Psoas muscle (tissue), 8 donors: ENCODE measurements around the gene ZFC3H1. TPM values are rescaled to one million over a fixed set of nuclear protein-coding genes. Genes with fewer than 3 reads are reported as not detected.

ENCODE experiments used
- ATAC-seq, 4 donors: fragments of 200-7000 bp; cut with Tn5 transposase; one replicate each; pipeline ENCODE4 v1.9.1; 2020; ENCODE audit warnings: moderate library complexity in 3 of 4, mild to moderate bottlenecking in 2 of 4
- DNase-seq, 2 donors: peaks; one replicate each; pipeline ENCODE4 v3.0.0-alpha.2; 2020
- H3K27ac ChIP-seq: fragments of 200-600 bp; one replicate; pipeline ENCODE4 v1.8.0; 2022
- H3K27me3 ChIP-seq, 3 donors: fragments of 200-600 bp in 1 of 3; one replicate each; pipeline versions ENCODE4 v1.6.1 to v1.8.0; 2013 to 2022; ENCODE audit warnings: low read length in 2 of 3, mild to moderate bottlenecking in 2 of 3, moderate library complexity in 1 of 3; ENCODE audit not compliant: insufficient read depth in 3 of 3
- H3K36me3 ChIP-seq, 2 donors: fragments of 200-600 bp in 1 of 2; one replicate each; pipeline versions ENCODE4 v1.6.1 to v1.8.0; 2013 to 2022; ENCODE audit warnings: low read depth in 1 of 2, mild to moderate bottlenecking in 1 of 2, moderate library complexity in 1 of 2; ENCODE audit not compliant: insufficient read depth in 1 of 2
- H3K4me1 ChIP-seq: fragments of 200-600 bp; one replicate; pipeline ENCODE4 v1.8.0; 2022
- H3K4me3 ChIP-seq: fragments of 200-600 bp; one replicate; pipeline ENCODE4 v1.8.0; 2022; ENCODE audit warnings: mild to moderate bottlenecking
- H3K9me3 ChIP-seq: fragments of 200-600 bp; one replicate; pipeline ENCODE4 v1.8.0; 2022
- WGBS, 3 donors: extraction: QIAGEN DNeasy Blood & Tissue Kit; methylation state at CpG; one replicate each; pipeline versions ENCODE4 v1.1.6 to v1.1.7; 2013; 5-methylcytosine and 5-hydroxymethylcytosine counted together
- intact Hi-C, 2 donors: fragments of 100-400 bp; cut with DNase I; formaldehyde crosslinking; loops; one replicate each; pipeline versions ENCODE4 v1.11.0 to v1.14.2; 2022
- polyA plus RNA-seq, 3 donors: library from polyadenylated mRNA; stranded (reverse); fragments of 200-250 nt; gene quantifications; one replicate each; pipeline ENCODE4 v1.2.3, GENCODE V29; 2013
- total RNA-seq, 4 donors: library from RNA; stranded (reverse); fragmentation: NEBNext Ultra II Directional in 2 of 4; extraction: Animal tissue kit (Norgen Biotek cat#: 25700) in 2 of 4; gene quantifications; one replicate each; pipeline versions ENCODE4 v1.2.1 to v1.2.4, GENCODE V29; 2021 to 2023
- TF ChIP-seq, protein P1 (sequence below): fragments of 200-600 bp; IDR thresholded peaks from one replicate; pipeline ENCODE4 v1.8.0; 2022; ENCODE audit warnings: antibody characterized with exemption
- donor health status: healthy with polysubstance abuse.
- donor health status: DM: no; HTN: no; CAD: no; lungs with moderate emphysema.
- donor health status: Bipolar disorder and iron deficiency.
- donor health status: healthy.
- donor health status: DM: yes; HTN: yes; CAD: no.
- donor health status: DM: no; HTN: no; CAD: no.
- donor health status: DM: no; HTN: no; CAD: no.
- donor health status: DM: yes; HTN: yes; CAD: no.

The ZFC3H1 gene
- total and polyA plus RNA-seq, 7 donors = 5.5 to 18.1 (median 13.0) TPM

- Histone ChIP-seq H3K27me3 (no peaks in the 10 kb centered on the region), H3K9me3 (no peaks in the 10 kb centered on the region), H3K4me3 (no peak overlapping the region), H3K36me3 (no peaks in the 10 kb centered on the region), H3K27ac (no peak overlapping the region), H3K4me1 (no peaks in the 10 kb centered on the region)
- no peak for ATAC-seq
- TF ChIP-seq, protein P1, sequence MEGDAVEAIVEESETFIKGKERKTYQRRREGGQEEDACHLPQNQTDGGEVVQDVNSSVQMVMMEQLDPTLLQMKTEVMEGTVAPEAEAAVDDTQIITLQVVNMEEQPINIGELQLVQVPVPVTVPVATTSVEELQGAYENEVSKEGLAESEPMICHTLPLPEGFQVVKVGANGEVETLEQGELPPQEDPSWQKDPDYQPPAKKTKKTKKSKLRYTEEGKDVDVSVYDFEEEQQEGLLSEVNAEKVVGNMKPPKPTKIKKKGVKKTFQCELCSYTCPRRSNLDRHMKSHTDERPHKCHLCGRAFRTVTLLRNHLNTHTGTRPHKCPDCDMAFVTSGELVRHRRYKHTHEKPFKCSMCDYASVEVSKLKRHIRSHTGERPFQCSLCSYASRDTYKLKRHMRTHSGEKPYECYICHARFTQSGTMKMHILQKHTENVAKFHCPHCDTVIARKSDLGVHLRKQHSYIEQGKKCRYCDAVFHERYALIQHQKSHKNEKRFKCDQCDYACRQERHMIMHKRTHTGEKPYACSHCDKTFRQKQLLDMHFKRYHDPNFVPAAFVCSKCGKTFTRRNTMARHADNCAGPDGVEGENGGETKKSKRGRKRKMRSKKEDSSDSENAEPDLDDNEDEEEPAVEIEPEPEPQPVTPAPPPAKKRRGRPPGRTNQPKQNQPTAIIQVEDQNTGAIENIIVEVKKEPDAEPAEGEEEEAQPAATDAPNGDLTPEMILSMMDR = no peak
- DNase-seq = no peak
- intact Hi-C loops = no loop called here
- WGBS, 3 donors = 38 to 44% (median 39%) methylated on average over 5 of the region's 5 CpGs
These were observed 69.3 kb downstream of the ZFC3H1 start for GRCh38 chr12:71594214-71594948.

DNA sequence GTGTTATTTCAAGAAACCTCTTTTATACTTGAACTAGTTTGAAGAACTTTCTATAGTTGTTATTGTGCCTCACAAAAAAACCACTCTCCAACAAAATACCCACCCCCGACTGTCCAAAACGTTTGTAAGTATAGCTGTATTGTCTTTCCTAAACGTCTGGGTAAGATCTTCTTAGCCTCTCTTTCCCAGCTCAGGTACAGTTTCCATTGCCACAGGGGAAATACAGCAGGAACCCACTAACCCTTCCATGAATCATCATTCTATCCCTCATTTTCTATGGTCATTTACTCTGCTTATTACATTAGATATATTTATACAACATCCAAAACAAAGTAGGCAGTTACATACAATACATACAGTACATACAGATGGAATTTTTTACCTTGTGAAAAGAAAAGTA, 70.8 kb downstream of the ZFC3H1 start:
- TF ChIP-seq, protein P1 = no peak
- DNase-seq = no peak
- intact Hi-C loops = no loop called here
- Histone ChIP-seq H3K4me1 (no peaks in the 10 kb centered on the region), H3K27ac (no peak overlapping the region), H3K9me3 (no peaks in the 10 kb centered on the region), H3K4me3 (no peak overlapping the region), H3K27me3 (no peaks in the 10 kb centered on the region), H3K36me3 (no peaks in the 10 kb centered on the region)
- no peak for ATAC-seq
- 45 to 56% (median 48%) methylated on average over 3 of the region's 3 CpGs for WGBS, 3 donors

DNA sequence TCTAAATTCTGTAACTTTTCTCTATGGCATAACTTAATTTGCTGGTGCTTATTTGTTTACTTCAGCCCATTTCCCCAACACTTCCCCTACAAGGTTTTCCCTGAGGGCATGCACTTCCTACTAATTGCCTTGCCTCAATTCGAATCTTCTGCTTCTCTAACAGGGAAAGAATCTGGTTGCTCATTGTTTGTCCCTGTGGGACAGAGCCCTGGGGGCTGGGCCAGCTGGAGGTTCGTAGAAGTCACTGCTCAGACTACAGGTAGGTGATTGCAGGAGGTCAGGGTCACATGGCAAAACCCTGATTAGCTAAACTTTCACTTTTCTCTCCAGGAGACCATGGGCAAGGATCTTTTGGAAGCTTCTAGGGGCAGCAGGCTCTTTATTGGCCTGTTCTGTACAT, 72.0 kb downstream of the ZFC3H1 start:
- Histone ChIP-seq H3K4me3 (no peak overlapping the region), H3K36me3 (no peaks in the 10 kb centered on the region), H3K27ac (no peak overlapping the region), H3K4me1 (no peaks in the 10 kb centered on the region), H3K9me3 (no peaks in the 10 kb centered on the region), H3K27me3 (no peaks in the 10 kb centered on the region)
- ATAC-seq (no peak), DNase-seq (no peak)
- TF ChIP-seq, protein P1 = no peak
- intact Hi-C loops = no loop called here
- 45 to 63% (median 49%) methylated on average over 2 of the region's 2 CpGs for WGBS, 3 donors

DNA sequence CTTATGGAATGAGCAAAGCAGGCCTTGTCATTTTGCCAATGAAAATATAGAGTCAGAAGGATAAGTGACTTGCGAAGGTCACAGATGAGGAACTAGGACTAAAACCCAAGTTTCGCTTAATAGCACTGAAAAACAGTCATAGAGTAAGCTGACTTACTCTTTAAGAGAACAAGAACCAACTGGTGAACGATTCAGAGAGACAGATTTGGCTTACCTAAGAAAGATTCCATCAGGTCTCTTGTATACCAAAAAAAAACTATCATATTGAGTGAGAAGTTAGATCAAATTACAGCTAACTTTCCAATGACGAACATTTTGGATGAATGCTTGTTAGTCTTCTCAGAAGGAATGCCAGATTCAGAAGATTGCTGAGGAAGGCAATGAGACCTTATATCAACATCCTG, 74.2 kb downstream of the ZFC3H1 start:
- ATAC-seq (no peak), DNase-seq (no peak)
- Histone ChIP-seq H3K36me3 (peaks cover 0 to 9% of the 10 kb centered on the region in 2 donors), H3K27me3 (no peaks in the 10 kb centered on the region), H3K9me3 (no peaks in the 10 kb centered on the region), H3K4me3 (no peak overlapping the region), H3K27ac (no peak overlapping the region), H3K4me1 (no peaks in the 10 kb centered on the region)
- intact Hi-C loops = no loop called here
- WGBS, 3 donors = 51 to 61% (median 55%) methylated on average over 4 of the region's 4 CpGs
- TF ChIP-seq, protein P1 = no peak

- no peak overlapping the region for H3K4me3 ChIP-seq
- peaks cover 0 to 26% of the 10 kb centered on the region in 2 donors for H3K36me3 ChIP-seq
- no peaks in the 10 kb centered on the region for H3K4me1 ChIP-seq
- 59 to 77% (median 73%) methylated on average over 2 of the region's 2 CpGs for WGBS, 3 donors
- H3K27me3 ChIP-seq = no peaks in the 10 kb centered on the region
- H3K27ac ChIP-seq = no peak overlapping the region
- no peak for DNase-seq
- TF ChIP-seq, protein P1 = no peak
- no peak for ATAC-seq
- no peaks in the 10 kb centered on the region for H3K9me3 ChIP-seq
- intact Hi-C loops = no loop called here
These were observed 76.6 kb downstream of the ZFC3H1 start for GRCh38 chr12:71587012-71587411.
